Keratinocyte (primary cell): ENCODE measurements around the gene SKI.

Experiments
- CTCF ChIP-seq, 3 experiments: IDR thresholded peaks in 1 of 3; conservative IDR thresholded peaks in 1 of 3; optimal IDR thresholded peaks in 1 of 3; 2 replicates in 2 of 3; 3 replicates in 1 of 3; pipeline versions ENCODE3 to v1.5.1; 2011; ENCODE audit warnings: low read length in 3 of 3, mild to moderate bottlenecking in 3 of 3, moderate library complexity in 2 of 3, control low read depth in 1 of 3, inconsistent platforms in 1 of 3; ENCODE audit not compliant: insufficient read depth in 2 of 3; ENCODE audit errors: extremely low read depth in 1 of 3
- EZH2 ChIP-seq: IDR thresholded peaks from one replicate; pipeline ENCODE4 v1.6.1; 2012; ENCODE audit warnings: inconsistent platforms, mild to moderate bottlenecking, low read length, moderate library complexity

- TF ChIP-seq CTCF (optimal IDR thresholded peaks at IDR 0.05 in 1 of 3, IDR thresholded peaks at IDR 0.05 in 1 of 3, conservative IDR thresholded peaks at IDR 0.05 in 1 of 3; ENCODE audit: extremely low read depth in 1 of 3, insufficient read depth in 2 of 3, low read length in 3 of 3) (peak; percentile 22 to 58 (median 44)), EZH2 (no peak)
Observed at GRCh38 chr1:2212532-2213491, 15.3 kb upstream of the SKI start.
